Dedifferentiated amniotic fluid mesenchymal stem cell (primary cell): ENCODE results near the gene URB2.
"Not testable (repeated sequence)": the region's sequence is repeated elsewhere in the genome, so short reads cannot be mapped to it uniquely, and the experiment has no call there.

Source experiments
- DNase-seq: peaks from one replicate; pipeline ENCODE4 v3.0.0-alpha.2; 2016; ENCODE audit errors: extremely low spot score

Gene URB2

GRCh38 chr1:229693129-229693900 is 67.3 kb downstream of the URB2 start:
- DNase-seq, result no peak

GRCh38 chr1:229694053-229694693 is 68.1 kb downstream of the URB2 start:
- no peak for DNase-seq

GRCh38 chr1:229696385-229696784 is 70.3 kb downstream of the URB2 start:
- no peak for DNase-seq

- peak; percentile 21 for DNase-seq
These were observed 73.7 kb downstream of the URB2 start for GRCh38 chr1:229699613-229700267.

GRCh38 chr1:229704157-229704556 is 78.1 kb downstream of the URB2 start:
- no peak for DNase-seq

GRCh38 chr1:229705152-229705551 is 79.1 kb downstream of the URB2 start:
- not testable (repeated sequence) for DNase-seq

GRCh38 chr1:229707127-229707526 is 81.1 kb downstream of the URB2 start:
- not testable (repeated sequence) for DNase-seq

- no peak for DNase-seq
These were observed 83.5 kb downstream of the URB2 start for GRCh38 chr1:229709500-229710013.
